K562 treated with DMSO at 1 percent for 4 hours (cell line): Measurements from ENCODE around the gene ST6GALNAC5. TPM values are rescaled to one million over a fixed set of nuclear protein-coding genes. Genes with fewer than 3 reads are reported as not detected.

ENCODE experiments used
- total RNA-seq: library from RNA; unstranded; fragments of 300-600 nt; gene quantifications from 2 replicates; pipeline ENCODE4 v1.2.3, GENCODE V29; 2022; ENCODE audit not compliant: insufficient read depth

ST6GALNAC5 gene
- not detected in 2 replicates for total RNA-seq

GRCh38 chr1:76867342-76868130 is at the start of gene ST6GALNAC5:
ST6GALNAC5 (plus strand) TSS chr1:76867480.

